GM18499 (cell line): ENCODE measurements around the gene DPH1.
"Not testable (repeated sequence)": the region's sequence is repeated elsewhere in the genome, so short reads cannot be mapped to it uniquely, and the experiment has no call there.

Experiments used
- ATAC-seq: cut with Tn5 transposase; IDR thresholded peaks from one replicate; pipeline ENCODE4 v1.9.1; 2021; ENCODE audit warnings: moderate number of reproducible peaks; ENCODE audit not compliant: insufficient read depth, unreplicated experiment

The DPH1 gene

DNA sequence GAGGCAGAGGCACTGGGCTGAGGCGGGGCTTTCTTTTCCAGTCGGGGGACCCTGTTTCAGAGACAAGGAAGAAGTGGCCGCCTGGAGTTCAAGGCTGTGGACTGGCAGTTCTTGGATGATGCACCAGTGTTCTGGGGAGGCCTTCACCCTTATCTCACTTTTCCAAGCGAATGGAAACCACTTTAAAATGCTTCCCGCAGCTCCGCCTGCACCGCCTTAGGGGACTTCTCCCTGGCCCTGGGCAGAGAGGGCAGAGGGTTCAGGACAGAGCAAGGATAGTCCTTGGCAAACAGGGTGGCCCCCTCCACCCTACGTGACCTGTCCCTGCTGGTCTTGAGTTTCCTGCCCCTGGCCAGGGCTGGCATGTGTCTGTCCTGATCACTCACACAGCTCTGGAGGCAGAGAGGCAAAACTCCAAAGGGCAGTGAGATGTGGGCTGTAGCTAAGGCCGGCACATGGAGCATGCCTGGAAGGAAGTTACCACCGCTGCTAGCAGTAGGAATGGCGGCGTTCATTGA lies 25.5 kb upstream of the DPH1 start:
- ATAC-seq, result no peak

GRCh38 chr17:2008332-2009126 lies 21.4 kb upstream of the DPH1 start:
- ATAC-seq, result no peak

- no peak for ATAC-seq
These were observed 20.2 kb upstream of the DPH1 start for GRCh38 chr17:2009737-2010136.

DNA sequence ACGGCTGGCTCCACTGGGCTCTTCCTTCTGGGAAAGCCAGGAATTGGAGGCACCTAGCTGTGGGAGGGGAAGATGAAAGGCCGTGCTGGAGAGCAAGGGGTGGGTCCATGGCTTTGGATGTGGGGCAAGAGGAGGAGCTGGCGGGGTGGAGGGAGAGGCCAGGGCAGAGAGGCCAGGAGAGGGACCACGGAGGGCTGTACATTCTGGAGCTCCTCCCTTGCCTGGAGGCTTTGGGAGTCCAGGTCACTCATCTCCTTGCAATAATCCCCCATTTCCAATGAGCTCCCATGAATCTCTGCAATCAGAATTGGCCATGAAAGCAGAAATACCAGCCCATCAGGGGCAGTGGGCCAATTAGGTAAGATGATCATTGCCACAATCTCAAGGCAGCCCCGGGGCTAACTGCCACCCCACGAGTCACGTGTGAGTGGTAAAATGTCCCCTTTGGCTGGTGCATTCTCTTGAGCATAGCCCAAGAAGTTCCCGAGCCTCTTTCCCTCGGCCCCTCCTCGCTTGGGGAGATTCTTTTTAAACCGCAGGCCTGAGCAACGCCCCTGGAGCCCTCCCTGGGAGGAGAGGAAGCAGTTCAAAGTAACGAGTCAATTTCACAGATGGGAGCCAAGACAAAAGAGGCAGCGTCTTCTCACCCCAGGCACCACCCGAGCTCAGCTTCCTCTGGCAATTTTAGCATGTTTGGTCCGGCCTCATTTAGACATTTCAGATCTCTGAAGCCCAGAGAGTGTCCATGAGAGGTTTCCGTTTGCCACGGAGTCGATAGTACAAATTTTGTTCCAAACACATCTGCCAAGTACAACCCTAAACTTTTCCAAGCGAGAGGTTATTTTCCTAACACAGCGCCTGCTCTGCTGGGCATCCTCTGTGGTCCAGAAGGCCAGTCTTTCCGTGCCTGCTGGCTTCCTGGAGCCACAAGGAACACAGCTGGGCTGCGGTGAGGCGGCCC lies 18.3 kb upstream of the DPH1 start:
- ATAC-seq, result no peak

- ATAC-seq, result no peak
These were observed 17.5 kb upstream of the DPH1 start for GRCh38 chr17:2012499-2012898.

- not testable (repeated sequence) for ATAC-seq
These were observed 16.5 kb upstream of the DPH1 start for GRCh38 chr17:2013220-2013993.

DNA sequence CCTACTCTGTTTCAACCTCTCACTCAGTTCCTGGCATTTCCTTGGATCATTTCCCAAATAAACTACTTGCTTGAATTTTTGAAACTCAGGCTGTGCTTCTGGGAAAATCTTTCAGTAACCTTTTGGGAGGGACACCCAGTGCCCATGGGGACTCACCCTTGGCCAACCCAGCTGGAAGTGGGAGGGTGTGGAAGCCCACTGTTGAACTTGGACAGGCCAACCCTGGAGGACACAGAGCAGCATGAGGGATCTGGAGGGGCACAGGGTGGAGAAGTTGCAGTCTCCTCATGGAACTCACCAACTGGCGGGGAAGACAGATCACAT lies 16.0 kb upstream of the DPH1 start:
- no peak for ATAC-seq

- ATAC-seq, result no peak
These were observed 14.6 kb upstream of the DPH1 start for GRCh38 chr17:2015314-2015713.

GRCh38 chr17:2016494-2016893 lies 13.5 kb upstream of the DPH1 start:
- no peak for ATAC-seq

- no peak for ATAC-seq
These were observed 12.5 kb upstream of the DPH1 start for GRCh38 chr17:2017274-2017941.

- no peak for ATAC-seq
These were observed 11.0 kb upstream of the DPH1 start for GRCh38 chr17:2018716-2019510.

DNA sequence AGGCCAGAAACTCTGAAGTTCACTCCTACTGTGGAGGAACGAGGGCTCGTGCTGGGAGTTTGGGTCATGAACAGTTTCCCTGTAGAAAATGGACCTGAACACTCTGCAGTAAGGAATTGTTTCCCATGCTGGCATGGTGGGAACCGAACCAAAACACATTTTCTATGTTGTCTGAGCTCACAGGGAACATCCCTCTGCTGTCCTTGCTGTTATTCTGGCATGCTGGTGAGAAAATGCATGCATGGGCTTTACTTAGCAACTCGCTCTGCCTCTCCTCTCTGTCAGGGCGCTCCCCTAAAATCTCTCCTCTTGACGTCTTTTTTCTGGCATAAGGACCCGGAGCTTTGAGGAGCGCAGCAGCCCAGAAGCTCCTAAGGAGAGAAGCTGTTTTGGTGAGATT lies 10.2 kb upstream of the DPH1 start:
- no peak for ATAC-seq

DNA sequence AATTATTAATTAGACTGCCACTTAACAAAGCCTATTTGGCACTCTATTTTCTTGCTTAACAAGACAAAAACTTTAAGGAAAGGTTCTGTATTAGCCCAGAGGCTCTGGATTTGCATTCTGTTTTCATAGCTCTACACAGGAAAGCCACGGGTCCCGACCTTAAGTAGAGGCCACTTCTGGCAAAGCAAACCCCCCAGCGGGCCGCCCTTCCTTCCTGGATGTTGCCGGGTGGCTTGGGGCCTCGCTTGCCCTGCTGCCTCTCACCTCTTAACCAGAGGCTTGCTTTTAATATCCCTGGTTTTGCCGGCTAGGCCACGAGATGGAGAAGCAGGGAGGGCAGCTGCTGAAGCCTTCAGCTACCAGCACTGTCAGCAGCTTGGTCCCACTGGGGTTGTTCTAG lies 9.2 kb upstream of the DPH1 start:
- no peak for ATAC-seq

- no peak for ATAC-seq
These were observed 7.2 kb upstream of the DPH1 start for GRCh38 chr17:2022647-2023240.

DNA sequence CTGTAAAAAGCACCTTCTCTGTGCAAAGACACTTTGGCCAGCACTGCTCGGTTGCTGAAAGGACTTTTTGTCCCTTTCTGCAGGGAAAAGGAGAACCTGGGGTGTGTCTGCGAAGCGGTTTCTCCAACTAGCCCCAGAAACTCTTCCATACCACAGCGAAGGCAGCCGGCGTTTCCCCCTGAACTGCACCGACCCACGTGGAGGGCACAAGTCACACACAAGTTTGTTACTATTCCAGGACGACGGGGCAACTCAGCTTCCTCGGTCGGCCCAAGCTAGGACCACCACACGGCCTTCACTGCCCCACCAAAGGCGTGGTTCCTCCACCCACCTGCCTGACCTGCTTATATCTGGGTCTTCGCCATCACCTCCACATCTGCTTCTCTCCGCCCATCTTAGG lies 6.7 kb upstream of the DPH1 start:
- ATAC-seq, result no peak

GRCh38 chr17:2023692-2024571 lies 6.0 kb upstream of the DPH1 start:
- no peak for ATAC-seq

- no peak for ATAC-seq
These were observed 5.3 kb upstream of the DPH1 start for GRCh38 chr17:2024572-2025219.
